Erythroblast (primary cell): ENCODE data around the gene DNASE1L3.

Source experiments
- GATA1 ChIP-seq: IDR thresholded peaks from 2 replicates; pipeline ENCODE4 v1.6.1; 2011; ENCODE audit warnings: low read depth, mild to moderate bottlenecking, control low read depth, low read length, moderate library complexity
- POLR2A ChIP-seq: IDR thresholded peaks from 2 replicates; pipeline ENCODE4 v1.6.1; 2011; ENCODE audit warnings: mild to moderate bottlenecking, low read length

- TF ChIP-seq POLR2A: no peak
- TF ChIP-seq GATA1: no peak
Observed at GRCh38 chr3:58143417-58144055, 67.2 kb downstream of the DNASE1L3 start.
